Uterus (tissue), 4 donors: ENCODE data around the gene QKI. TPM values are rescaled to one million over a fixed set of nuclear protein-coding genes. Genes with fewer than 3 reads are reported as not detected.

Source experiments
- DNase-seq, 2 donors: peaks; one replicate each; pipeline ENCODE4 v3.0.0-alpha.2; 2019 to 2020
- H3K27ac ChIP-seq, 2 donors: fragments of 200-600 bp; sonication (generic); 1 replicate in 1 of 2; 2 replicates in 1 of 2; pipeline ENCODE4 v1.5.1; 2016 to 2018
- H3K27me3 ChIP-seq, 2 donors: fragments of 200-600 bp; sonication (generic); one replicate each; pipeline ENCODE4 v1.5.1; 2018 to 2019; ENCODE audit warnings: control low read depth in 1 of 2
- H3K36me3 ChIP-seq, 2 donors: fragments of 200-600 bp; sonication (generic); one replicate each; pipeline ENCODE4 v1.5.1; 2019; ENCODE audit warnings: control low read depth in 1 of 2
- H3K4me1 ChIP-seq, 2 donors: fragments of 200-600 bp; sonication (generic); one replicate each; pipeline ENCODE4 v1.5.1; 2018 to 2019; ENCODE audit warnings: control low read depth in 1 of 2
- H3K4me3 ChIP-seq, 2 donors: fragments of 200-600 bp; sonication (generic); 1 replicate in 1 of 2; 2 replicates in 1 of 2; pipeline ENCODE4 v1.5.1; 2018 to 2019; ENCODE audit warnings: mild to moderate bottlenecking in 1 of 2
- H3K9me3 ChIP-seq, 2 donors: fragments of 200-600 bp; sonication (generic); one replicate each; pipeline ENCODE4 v1.5.1; 2019; ENCODE audit warnings: control low read depth in 1 of 2
- POLR2A ChIP-seq, 2 donors: fragments of 450-650 bp; IDR thresholded peaks; one replicate each; pipeline ENCODE4 v1.6.1; 2016; ENCODE audit warnings: antibody characterized with exemption in 2 of 2, mild to moderate bottlenecking in 1 of 2, moderate library complexity in 1 of 2
- intact Hi-C: fragments of 100-400 bp; cut with DNase I; formaldehyde crosslinking; loops from one replicate; pipeline ENCODE4 v1.15.1; 2023; ENCODE audit warnings: low total_unique reads
- total RNA-seq, 4 donors: library from RNA; depleted of rRNA in 3 of 4; stranded (reverse); fragments of >200 nt in 3 of 4; gene quantifications; one replicate each; pipeline versions ENCODE4 v1.1.0 to v1.2.4, GENCODE V29; 2014 to 2023
- TF ChIP-seq, protein P1 (sequence below), 4 experiments: fragments of 200-600 bp in 2 of 4; fragments of 450-650 bp in 2 of 4; sonication (generic) in 2 of 4; IDR thresholded peaks; one replicate each; pipeline ENCODE4 v1.5.1; 2016 to 2019; ENCODE audit warnings: antibody characterized with exemption in 4 of 4, mild to moderate bottlenecking in 2 of 4, moderate library complexity in 1 of 4
- donor health status: DM: yes; HTN: yes; CAD: no.

Gene QKI
- total RNA-seq, 4 donors from 2014 or later: 93.5 to 213 (median 164) TPM

GRCh38 chr6:163605385-163606097 lies 191.0 kb downstream of the QKI start:
- no peaks in the 10 kb centered on the region for H3K36me3 ChIP-seq
- TF ChIP-seq, protein P1, sequence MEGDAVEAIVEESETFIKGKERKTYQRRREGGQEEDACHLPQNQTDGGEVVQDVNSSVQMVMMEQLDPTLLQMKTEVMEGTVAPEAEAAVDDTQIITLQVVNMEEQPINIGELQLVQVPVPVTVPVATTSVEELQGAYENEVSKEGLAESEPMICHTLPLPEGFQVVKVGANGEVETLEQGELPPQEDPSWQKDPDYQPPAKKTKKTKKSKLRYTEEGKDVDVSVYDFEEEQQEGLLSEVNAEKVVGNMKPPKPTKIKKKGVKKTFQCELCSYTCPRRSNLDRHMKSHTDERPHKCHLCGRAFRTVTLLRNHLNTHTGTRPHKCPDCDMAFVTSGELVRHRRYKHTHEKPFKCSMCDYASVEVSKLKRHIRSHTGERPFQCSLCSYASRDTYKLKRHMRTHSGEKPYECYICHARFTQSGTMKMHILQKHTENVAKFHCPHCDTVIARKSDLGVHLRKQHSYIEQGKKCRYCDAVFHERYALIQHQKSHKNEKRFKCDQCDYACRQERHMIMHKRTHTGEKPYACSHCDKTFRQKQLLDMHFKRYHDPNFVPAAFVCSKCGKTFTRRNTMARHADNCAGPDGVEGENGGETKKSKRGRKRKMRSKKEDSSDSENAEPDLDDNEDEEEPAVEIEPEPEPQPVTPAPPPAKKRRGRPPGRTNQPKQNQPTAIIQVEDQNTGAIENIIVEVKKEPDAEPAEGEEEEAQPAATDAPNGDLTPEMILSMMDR (IDR thresholded peaks at IDR 0.05): no peak
- TF ChIP-seq POLR2A (IDR thresholded peaks at IDR 0.05): no peak

DNA sequence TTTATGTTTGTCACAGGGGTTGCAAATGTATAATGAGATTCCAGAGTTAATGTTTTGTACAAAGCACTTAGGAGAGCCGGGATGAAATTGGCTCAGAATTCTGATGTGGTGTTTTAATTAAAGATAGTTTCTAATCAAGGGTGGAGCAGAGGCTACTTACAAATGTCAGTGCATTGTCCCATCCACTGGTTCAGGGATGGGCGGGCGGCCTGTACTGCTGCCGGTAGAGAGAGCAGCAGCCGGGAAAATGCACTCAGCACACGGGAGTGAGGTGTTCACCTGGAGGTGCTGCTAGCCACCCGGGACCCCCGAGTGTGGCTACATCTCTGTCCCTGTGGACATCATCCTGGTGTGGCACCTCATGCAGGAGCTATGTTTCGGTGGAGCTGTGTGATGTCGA lies 193.3 kb downstream of the QKI start:
- Histone ChIP-seq H3K4me1 (no peaks in the 10 kb centered on the region), H3K27ac (no peak overlapping the region), H3K27me3 (no peaks in the 10 kb centered on the region), H3K36me3 (no peaks in the 10 kb centered on the region), H3K4me3 (no peak overlapping the region), H3K9me3 (no peaks in the 10 kb centered on the region)
- intact Hi-C loops: no loop called here
- TF ChIP-seq, protein P1 (IDR thresholded peaks at IDR 0.05): no peak
- no peak for TF ChIP-seq POLR2A (IDR thresholded peaks at IDR 0.05)
- no peak for DNase-seq

More at GRCh38 chr6:163605385-163606097, 191.0 kb downstream of the QKI start:
- H3K27me3 ChIP-seq: no peaks in the 10 kb centered on the region
- H3K4me3 ChIP-seq: no peak overlapping the region
- H3K9me3 ChIP-seq: no peaks in the 10 kb centered on the region
- DNase-seq: no peak
- no peak overlapping the region for H3K27ac ChIP-seq
- H3K4me1 ChIP-seq: no peaks in the 10 kb centered on the region
- intact Hi-C loops: no loop called here

DNA sequence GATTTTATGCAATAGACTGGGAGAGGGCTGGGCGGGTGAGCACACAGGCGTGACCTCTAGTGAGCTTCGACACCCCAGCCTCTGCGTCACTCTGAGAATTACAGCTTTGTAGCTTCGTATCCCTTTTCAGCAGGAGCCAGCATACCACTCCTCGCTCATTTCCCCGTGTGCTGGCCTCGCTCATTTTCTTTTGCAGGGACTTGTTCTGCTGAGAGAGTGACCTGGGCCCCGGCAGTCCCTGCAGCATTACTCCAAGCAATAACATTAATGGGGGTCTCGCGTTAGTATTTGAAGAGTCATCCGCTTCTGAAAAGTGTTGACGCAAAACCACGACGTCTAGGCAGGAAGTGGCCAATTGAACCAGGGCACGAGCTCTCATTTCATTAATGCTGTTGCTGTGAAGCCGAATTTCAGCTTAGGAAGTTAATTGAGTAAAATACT lies 193.7 kb downstream of the QKI start:
- H3K27me3 ChIP-seq: no peaks in the 10 kb centered on the region
- intact Hi-C loops: no loop called here
- TF ChIP-seq, protein P1 (IDR thresholded peaks at IDR 0.05): no peak
- TF ChIP-seq POLR2A (IDR thresholded peaks at IDR 0.05): no peak
- H3K4me1 ChIP-seq: no peaks in the 10 kb centered on the region
- H3K27ac ChIP-seq: no peak overlapping the region
- no peaks in the 10 kb centered on the region for H3K36me3 ChIP-seq
- H3K4me3 ChIP-seq: no peak overlapping the region
- no peaks in the 10 kb centered on the region for H3K9me3 ChIP-seq
- no peak for DNase-seq

DNA sequence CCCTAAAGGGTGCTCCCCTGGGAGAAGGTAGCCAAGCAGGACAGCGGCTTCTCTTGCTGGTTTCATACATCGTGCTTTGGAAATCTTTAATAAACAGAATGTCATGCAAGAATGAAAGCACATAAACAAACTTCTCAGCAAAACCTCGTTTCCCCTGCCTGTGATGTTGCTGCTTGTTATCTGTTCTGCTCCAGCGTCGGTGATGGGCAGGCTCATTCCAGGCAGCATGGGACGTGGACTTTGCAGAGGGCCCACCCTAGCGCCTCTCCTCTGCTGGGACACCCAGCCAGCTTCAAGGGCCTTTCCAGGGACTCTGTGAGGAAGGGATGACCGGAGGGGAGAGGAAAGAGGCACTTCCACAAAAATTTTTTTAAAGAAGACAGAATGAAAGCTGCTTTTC lies 197.7 kb downstream of the QKI start:
- Histone ChIP-seq H3K4me1 (no peaks in the 10 kb centered on the region), H3K4me3 (no peak overlapping the region), H3K27me3 (no peaks in the 10 kb centered on the region), H3K27ac (no peak overlapping the region), H3K36me3 (no peaks in the 10 kb centered on the region), H3K9me3 (no peaks in the 10 kb centered on the region)
- TF ChIP-seq POLR2A (IDR thresholded peaks at IDR 0.05): no peak
- TF ChIP-seq, protein P1 (IDR thresholded peaks at IDR 0.05): no peak
- intact Hi-C loops: no loop called here
- no peak for DNase-seq

GRCh38 chr6:163613025-163613424 lies 198.5 kb downstream of the QKI start:
- H3K36me3 ChIP-seq: no peaks in the 10 kb centered on the region
- H3K27ac ChIP-seq: no peak overlapping the region
- no peaks in the 10 kb centered on the region for H3K4me1 ChIP-seq
- intact Hi-C loops: no loop called here
- no peak for DNase-seq
- TF ChIP-seq, protein P1 (IDR thresholded peaks at IDR 0.05): no peak
- no peak for TF ChIP-seq POLR2A (IDR thresholded peaks at IDR 0.05)
- no peaks in the 10 kb centered on the region for H3K9me3 ChIP-seq
- no peaks in the 10 kb centered on the region for H3K27me3 ChIP-seq
- H3K4me3 ChIP-seq: no peak overlapping the region
